ENCODE results near the gene DCUN1D2. TPM values are rescaled to one million over a fixed set of nuclear protein-coding genes. Genes with fewer than 3 reads are reported as not detected.

The DCUN1D2 gene
- total RNA-seq, 2 donors from 2014 or later = 18.9 to 36.5 TPM

- Mint-ChIP-seq H3K9me3 (no peaks in the 10 kb centered on the region), H3K27ac (no peak overlapping the region), H3K36me3 (no peaks in the 10 kb centered on the region)
- DNase-seq (ENCODE audit: low spot score in 2 of 2) (no peak), ATAC-seq (no peak)
These were observed 60.9 kb downstream of the DCUN1D2 start for GRCh38 chr13:113429608-113429985.

DNA sequence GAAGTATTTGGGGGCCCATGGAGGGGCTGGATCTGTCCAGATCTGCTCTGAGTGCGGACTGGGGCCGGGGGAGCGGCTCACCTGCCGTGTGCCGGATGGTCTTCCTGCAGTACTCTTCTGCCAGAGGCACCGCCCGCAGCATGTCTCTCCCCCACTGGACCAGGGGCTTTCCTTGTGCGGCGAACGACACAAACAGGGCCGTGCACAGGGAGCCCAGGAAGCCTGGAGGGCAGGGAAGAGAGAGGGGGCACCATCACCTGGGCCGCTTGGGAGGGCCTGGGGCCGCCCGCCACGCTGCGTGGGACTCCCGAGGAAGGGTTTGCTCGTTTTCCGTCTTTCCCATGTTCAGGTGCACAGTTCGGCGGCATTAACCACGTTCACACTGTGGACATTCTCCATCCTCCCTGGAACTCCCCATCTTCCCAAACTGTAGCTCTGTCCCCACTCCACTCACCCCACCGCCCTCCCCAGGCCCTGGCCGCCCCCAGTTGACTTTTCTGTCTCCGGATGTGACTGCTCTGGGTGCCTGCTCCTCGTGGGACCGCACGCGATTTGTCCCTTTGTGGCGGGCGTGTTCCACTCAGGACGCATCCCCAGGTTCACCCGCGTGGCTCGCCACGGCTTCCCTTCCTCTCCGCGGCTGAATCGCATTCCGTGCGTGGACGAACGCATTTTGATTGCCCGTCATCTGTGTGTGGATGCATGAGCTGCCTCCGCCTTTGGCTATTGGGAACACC, 61.5 kb downstream of the DCUN1D2 start:
- H3K36me3 Mint-ChIP-seq = no peaks in the 10 kb centered on the region

DNA sequence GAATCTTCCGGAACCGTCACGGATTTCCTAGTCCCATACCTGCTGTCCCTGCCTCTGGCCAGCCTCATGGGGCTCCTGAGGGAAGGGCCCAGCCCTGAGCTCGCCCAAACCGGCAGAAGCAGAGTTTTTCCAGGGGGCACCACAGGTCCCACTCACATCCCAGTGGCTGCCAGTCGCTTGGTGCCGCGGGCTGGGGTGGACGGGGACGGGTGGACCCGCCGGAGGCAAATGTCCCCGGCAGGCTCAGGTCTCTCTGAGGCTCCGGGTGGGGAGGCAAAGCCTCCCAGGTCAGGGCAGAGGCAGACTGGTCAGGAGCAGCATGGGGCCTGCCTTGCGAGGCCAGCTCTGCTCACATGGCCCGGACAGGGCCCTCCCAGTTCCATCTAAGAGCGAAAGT, 62.0 kb downstream of the DCUN1D2 start:
- no peaks in the 10 kb centered on the region for H3K9me3 Mint-ChIP-seq
- H3K36me3 Mint-ChIP-seq = no peaks in the 10 kb centered on the region
- ATAC-seq = no peak
- no peak for DNase-seq (ENCODE audit: low spot score in 2 of 2)
- H3K27ac Mint-ChIP-seq = no peak overlapping the region

More for the DNA sequence above, 61.5 kb downstream of the DCUN1D2 start:
- Mint-ChIP-seq H3K27ac (no peak overlapping the region), H3K9me3 (no peaks in the 10 kb centered on the region)
- no peak for ATAC-seq
- DNase-seq (ENCODE audit: low spot score in 2 of 2) = no peak

GRCh38 chr13:113427562-113428468, 62.7 kb downstream of the DCUN1D2 start:
- ATAC-seq (no peak), DNase-seq (ENCODE audit: low spot score in 2 of 2) (no peak)
- H3K27ac Mint-ChIP-seq = no peak overlapping the region
- H3K9me3 Mint-ChIP-seq = no peaks in the 10 kb centered on the region
- no peaks in the 10 kb centered on the region for H3K36me3 Mint-ChIP-seq

DNA sequence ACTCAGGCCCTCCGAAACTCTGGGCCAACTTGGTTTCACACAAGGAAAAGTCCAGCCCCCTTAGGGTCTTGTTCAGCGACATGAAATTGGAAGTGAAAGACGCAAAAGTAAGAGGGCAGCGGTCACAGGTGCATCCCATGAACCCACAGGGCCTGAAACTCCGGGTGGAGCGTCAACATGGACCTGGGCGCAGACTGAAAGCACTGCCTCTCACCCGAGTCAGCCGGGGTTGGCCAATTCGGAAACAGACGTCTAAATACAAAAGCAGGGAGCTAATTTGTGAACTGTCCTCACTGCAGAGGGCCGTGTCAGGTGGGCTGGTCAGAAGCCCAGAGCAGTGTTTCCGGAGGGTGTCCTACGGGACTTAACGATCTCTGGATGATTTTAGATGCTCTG, 63.9 kb downstream of the DCUN1D2 start:
- Mint-ChIP-seq H3K9me3 (no peaks in the 10 kb centered on the region), H3K36me3 (no peaks in the 10 kb centered on the region), H3K27ac (no peak overlapping the region)
- DNase-seq (ENCODE audit: low spot score in 2 of 2) (no peak), ATAC-seq (no peak)

DNA sequence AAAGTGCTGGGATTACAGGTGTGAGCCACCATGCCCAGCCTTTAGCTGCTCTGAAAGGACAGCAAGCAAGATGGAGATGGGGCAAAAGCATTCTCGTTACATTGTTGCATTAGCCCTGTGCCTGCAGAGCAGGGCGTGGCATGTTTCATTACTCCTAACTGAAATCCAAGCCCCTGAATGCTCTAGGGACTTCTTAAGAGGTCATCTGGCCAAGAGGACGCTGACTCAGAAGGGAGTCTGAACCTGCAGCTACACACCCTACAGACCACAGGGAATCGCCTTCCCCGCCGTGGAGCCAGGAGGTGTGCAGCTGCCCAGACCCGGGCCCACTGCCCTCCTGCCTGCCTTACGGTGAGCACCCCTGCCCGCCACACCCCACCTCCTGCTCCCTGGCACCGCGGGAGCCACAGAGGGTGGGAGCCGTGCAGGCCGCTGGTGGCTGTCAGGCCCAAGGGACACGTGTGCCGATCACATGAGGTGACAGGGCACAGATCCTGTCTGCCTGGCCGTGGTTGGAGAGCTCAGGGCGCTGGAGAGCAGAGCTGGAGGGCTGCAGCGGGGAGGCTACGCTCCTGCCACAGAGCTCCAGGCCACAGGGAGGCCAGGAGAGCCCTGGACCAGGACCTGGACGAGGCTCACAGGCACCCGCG, 64.4 kb downstream of the DCUN1D2 start:
- ATAC-seq = no peak
- DNase-seq (ENCODE audit: low spot score in 2 of 2) = no peak
- Mint-ChIP-seq H3K36me3 (no peaks in the 10 kb centered on the region), H3K27ac (no peak overlapping the region), H3K9me3 (no peaks in the 10 kb centered on the region)

DNA sequence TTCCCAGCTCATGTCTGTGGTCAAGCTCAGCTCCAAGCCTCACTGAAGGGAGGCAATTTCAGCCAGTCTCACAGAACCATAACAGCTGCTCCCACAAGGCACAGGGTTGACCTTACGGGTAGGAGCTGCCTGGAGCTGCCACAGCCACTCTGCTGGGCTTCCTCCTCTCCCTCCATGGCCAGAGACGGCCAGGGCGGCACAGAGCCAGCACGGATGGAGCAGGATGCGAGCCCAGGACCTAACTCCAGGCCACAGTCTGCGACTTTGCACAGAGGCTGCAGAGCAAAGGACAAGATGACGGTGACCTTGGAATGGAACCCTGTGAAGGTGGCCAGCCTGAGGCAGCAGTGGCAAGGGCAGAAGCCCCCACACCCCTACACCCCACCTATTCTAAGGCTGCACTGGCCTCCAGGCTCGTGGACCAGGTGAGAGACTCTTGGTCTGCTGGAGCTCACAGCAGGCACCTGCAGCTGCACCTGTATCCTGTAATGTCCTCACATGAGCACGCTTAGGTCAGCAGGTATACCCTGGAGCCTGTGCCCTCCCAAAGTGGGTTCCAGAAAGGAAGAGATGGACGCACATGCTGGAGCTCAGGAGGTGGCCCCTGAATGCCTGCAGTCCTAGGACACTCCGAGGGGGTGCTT, 66.9 kb downstream of the DCUN1D2 start:
- no peak for DNase-seq (ENCODE audit: low spot score in 2 of 2)
- ATAC-seq = no peak
- H3K9me3 Mint-ChIP-seq = no peaks in the 10 kb centered on the region
- no peaks in the 10 kb centered on the region for H3K36me3 Mint-ChIP-seq
- no peak overlapping the region for H3K27ac Mint-ChIP-seq

DNA sequence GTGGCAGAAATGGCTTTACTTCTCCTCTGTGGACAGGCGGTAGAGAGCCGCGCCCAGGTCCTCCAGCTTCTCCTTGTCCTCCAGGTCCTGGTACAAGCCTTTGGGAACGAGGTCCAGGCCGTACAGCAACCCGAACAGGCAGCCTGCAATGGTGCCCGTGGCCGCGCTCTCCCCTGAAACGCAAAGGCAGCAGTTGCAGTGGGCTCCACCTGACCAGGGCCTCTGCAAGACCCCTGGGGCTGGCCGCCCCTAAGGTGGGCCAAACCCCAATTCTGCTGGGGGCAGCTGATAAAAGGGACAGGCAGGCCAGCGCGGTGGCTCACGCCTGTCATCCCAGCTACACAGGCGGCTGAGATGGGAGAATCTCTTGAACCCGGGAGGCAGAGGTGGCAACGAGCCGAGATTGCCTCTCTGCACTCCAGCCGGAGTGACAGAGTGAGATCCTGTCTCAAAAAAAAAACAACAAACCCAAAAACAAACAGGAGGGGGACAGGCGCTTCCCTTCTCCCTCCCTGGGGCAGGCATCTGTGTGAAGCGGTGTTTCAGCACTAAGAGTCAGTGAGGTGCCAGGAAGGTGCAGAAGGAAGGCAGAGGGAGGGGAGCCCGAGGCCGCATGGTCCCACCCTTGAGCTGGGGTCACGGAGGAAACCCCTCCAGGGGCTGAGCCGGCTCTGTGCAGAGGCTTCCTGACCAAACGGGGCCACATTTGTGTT, 67.5 kb downstream of the DCUN1D2 start:
- ATAC-seq = no peak
- no peak for DNase-seq (ENCODE audit: low spot score in 2 of 2)
- Mint-ChIP-seq H3K27ac (no peak overlapping the region), H3K9me3 (no peaks in the 10 kb centered on the region), H3K36me3 (no peaks in the 10 kb centered on the region)

DNA sequence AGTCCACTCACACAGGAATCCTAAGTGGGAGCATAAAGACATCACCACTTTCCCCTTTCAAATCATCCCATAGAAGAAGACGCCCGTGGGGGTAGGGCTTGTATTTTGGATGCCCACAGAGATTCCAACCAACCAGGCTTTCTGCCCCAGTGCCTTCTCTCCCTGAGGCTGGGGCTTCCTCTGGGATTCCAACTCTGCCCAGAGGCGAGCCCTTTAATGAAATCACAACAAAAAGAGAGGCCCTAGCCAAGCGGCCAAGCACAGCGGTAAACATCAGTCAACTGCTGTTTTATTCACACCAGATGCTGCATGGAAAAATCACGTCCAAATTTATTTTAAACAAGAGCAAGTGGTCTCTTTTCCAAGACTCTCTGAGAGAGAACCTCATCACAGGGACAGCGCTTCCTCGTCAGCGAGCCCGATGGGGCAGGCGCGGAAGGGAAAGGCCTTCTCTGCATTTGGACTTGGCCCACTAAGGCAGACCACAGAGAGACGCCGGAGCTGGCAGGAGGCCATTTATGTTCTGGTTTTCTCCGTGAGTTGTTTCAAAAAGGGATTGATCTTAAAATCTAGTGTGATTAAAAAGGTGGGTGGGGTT, 68.7 kb downstream of the DCUN1D2 start:
- H3K27ac Mint-ChIP-seq = no peak overlapping the region
- no peaks in the 10 kb centered on the region for H3K9me3 Mint-ChIP-seq
- ATAC-seq (no peak), DNase-seq (ENCODE audit: low spot score in 2 of 2) (no peak)
- no peaks in the 10 kb centered on the region for H3K36me3 Mint-ChIP-seq

DNA sequence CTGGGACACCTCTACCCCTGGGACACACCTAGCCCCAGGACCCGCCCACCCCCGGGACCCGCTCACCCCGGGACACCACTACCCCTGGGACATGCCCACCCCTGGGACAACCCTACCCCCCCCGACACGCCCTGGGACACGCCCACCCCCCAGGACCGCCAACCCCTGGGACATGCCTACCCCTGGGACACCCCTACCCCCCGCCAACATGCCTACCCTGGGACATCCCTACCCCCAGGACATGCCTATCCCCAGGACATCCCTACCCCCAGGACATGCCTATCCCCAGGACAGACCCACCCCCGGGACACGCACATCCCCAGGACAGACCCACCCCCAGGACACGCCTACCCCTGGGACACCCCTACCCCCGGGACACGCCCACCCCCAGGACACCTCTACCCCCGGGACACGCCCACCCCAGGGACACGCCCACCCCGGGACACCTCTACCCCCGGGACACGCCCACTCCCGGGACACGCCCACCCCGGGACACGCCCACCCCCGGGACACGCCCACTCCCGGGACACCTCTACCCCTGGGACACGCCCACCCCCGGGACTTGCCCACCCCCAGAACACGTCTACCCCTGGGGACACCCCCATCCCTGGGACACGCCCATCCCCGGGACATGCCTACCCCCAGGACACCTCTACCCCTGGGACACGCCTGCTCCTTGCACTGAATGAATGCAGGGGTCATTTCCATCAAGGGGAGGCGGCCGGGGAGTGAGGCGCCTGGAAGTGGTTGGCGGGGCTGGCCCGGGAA, 69.5 kb downstream of the DCUN1D2 start:
- ATAC-seq (no peak), DNase-seq (ENCODE audit: low spot score in 2 of 2) (no peak)
- Mint-ChIP-seq H3K36me3 (no peaks in the 10 kb centered on the region), H3K9me3 (no peaks in the 10 kb centered on the region), H3K27ac (no peak overlapping the region)

DNA sequence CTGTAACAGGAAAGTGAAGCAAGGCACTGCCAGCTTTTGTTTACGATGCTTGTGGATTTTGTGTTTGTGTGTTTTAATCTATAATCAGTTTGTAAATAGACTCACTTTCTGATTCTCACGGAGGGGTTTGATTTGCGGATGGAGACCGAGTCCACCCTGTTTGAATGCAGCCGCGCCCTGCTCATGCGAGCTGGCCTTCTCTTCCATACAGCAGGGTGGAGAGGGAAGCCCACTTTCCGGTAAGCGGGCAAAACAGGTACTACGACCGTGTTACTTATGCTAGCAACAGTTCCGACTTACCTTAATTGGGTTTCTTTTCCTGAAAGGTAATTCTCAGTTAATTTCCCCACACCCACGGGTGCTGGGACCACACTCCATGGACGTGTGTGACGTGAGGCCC, 70.3 kb downstream of the DCUN1D2 start:
- Mint-ChIP-seq H3K27ac (no peak overlapping the region), H3K36me3 (no peaks in the 10 kb centered on the region), H3K9me3 (no peaks in the 10 kb centered on the region)
- no peak for DNase-seq (ENCODE audit: low spot score in 2 of 2)
- no peak for ATAC-seq

DNA sequence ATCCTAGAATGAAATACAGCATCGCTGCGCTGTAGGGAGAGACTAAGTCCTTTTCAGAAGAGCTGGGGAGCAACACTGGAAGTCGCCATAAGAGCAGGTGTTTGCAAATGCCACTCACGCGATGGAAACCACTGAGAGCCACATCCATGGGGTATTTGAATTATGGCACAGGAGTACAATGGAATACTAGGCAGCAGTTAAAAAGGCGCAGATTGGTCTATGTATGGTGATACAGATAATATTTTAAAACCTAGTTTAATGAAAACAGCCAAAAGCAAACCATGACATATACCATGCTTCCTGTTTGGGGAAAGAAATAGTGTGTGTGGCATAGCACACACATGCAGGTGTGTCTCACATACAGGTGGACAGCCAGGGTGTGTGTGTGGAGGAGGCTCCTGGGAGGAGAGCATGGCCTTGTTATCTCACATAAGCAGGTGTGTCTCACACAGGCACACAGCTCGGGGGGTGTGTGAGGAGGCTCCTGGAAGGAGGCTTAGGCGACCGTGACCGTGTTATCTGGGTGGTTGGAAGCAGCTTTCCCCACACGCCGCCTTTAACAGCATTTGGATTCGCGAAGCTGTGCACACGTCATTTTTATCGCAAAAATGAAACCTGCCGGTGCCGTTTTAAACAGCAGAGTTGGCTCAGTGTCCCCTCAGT, 70.8 kb downstream of the DCUN1D2 start:
- H3K36me3 Mint-ChIP-seq = no peaks in the 10 kb centered on the region
- H3K27ac Mint-ChIP-seq = no peak overlapping the region
- DNase-seq (ENCODE audit: low spot score in 2 of 2) (no peak), ATAC-seq (no peak)
- no peaks in the 10 kb centered on the region for H3K9me3 Mint-ChIP-seq

GRCh38 chr13:113418722-113419049, 71.8 kb downstream of the DCUN1D2 start:
- ATAC-seq (no peak), DNase-seq (ENCODE audit: low spot score in 2 of 2) (no peak)
- Mint-ChIP-seq H3K9me3 (no peaks in the 10 kb centered on the region), H3K27ac (no peak overlapping the region), H3K36me3 (no peaks in the 10 kb centered on the region)

DNA sequence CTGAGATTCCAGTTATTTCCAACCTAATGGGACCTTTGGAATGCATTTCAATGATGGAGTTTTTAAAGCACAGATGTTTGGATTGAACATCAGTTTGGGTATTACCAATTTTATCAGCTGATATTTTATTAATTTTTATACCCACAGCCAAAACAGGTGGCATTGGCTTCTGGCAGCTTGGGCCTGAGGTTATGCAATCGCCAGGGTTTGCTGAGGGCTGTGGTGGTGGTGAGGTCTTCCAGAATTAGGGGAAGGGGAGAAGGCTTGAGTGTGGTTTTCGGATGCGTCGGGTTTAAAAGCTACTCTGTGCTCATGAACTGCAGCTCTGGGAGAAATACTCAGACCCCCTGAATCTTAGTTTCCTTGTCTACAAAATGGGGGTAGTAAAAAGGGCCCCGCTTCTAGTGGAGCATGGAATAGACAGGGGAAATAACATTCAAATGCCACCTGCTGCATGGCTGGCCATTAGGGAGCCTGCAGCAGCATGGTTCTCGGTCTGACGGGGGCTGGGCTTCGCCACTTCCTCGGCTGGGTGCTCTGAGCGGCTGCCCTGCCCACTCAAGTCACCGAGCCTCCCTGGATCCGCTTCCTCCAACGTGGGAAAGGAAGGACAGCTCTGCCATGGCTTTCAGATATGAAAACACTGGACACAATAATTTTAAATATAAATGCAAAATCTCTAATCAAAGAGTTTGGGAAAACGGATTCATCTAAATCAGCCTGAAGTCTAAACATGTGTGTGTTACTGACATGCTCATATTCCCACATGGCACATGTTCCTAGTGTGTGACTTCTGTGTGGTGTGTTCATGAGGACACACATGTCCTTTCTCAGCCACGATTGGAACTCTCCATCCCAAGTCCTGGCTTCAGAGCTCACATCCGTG, 72.4 kb downstream of the DCUN1D2 start:
- ATAC-seq (no peak), DNase-seq (ENCODE audit: low spot score in 2 of 2) (no peak)
- no peaks in the 10 kb centered on the region for H3K36me3 Mint-ChIP-seq
- H3K9me3 Mint-ChIP-seq = no peaks in the 10 kb centered on the region
- H3K27ac Mint-ChIP-seq = no peak overlapping the region
